OCI-M2 (cell line): ENCODE measurements around the gene RPS6KC1.
"Not testable (repeated sequence)": the region's sequence is repeated elsewhere in the genome, so short reads cannot be mapped to it uniquely, and the experiment has no call there.

Experiments
- DNase-seq: peaks from one replicate; lab custom pipeline; 2025; ENCODE audit not compliant: unreplicated experiment; lab: John Stamatoyannopoulos, UW

RPS6KC1 gene

GRCh38 chr1:213054733-213055591 is 3.9 kb downstream of the RPS6KC1 start:
- no peak for DNase-seq

DNA sequence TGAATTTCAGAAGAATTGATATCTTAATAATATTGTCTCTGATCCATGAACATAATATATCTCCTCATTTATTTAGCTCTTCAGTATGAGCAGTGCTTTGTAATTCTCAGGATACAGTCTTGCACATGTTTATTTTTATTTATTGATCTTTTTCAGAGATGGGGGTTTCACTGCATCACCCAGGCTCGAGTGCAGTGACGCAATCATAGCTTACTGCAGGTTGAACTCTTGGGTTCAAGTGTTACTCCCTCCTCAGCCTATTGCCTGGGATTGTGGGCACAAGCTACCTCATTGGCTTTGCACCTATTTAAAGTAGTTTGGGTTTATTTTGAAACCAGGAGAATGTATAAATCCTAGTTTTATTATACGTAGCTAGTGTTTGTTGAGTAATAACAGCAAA is 4.7 kb downstream of the RPS6KC1 start:
- DNase-seq = no peak

DNA sequence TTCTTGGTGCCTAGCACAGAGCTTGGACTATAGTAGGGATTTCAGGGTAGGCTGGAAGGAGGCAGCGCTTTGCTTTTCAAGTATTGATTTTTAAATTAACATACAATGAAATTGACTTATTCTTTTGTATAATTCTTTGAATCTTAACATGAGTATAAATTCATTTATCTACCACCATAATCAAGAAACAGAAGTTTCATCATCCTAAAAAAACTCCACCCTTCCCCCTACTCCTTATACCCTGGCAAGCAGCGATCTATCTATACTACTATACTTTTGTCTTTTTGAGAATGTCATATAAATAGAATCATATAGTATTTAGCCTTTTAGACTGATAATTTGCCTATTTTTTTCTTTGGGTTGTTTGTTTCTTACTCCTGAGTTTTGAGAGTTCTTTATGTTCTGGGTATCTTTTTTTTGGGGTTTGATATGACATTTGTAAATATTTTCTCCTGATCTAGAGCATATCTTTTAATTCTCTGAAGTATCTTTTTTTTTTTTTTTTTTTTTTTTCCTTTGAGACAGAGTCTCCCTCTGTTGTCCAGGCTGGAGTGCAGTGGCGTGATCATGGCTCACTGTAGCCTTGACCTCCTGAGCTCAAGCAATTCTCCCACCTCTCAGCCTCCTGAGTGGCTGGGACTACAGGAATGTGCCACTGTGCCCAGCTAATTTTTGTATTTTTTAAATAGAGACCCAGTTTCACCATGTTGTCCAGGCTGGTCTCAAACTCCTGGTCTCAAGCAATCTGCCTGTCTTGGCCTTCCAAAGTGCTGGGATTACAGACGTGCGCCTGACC is 6.4 kb downstream of the RPS6KC1 start:
- no peak for DNase-seq

DNA sequence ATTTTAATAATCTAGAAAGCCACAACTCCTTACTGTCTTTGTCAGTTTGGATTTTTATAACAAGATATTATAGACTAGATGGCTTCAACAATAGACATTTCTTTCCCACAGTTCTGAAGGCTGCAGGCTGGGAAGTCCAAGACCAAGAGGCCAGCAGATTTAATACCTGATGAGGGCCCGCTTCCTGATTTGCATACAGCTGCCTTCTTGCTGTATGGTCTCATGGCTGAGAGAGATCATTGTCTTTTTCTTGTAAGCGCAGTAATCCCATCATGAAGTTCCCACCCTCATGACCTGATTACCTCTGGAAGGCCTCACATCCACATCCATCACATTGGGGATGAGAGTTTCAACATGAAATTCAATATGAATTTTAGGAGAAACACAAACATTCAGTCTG is 9.8 kb downstream of the RPS6KC1 start:
- no peak for DNase-seq

DNA sequence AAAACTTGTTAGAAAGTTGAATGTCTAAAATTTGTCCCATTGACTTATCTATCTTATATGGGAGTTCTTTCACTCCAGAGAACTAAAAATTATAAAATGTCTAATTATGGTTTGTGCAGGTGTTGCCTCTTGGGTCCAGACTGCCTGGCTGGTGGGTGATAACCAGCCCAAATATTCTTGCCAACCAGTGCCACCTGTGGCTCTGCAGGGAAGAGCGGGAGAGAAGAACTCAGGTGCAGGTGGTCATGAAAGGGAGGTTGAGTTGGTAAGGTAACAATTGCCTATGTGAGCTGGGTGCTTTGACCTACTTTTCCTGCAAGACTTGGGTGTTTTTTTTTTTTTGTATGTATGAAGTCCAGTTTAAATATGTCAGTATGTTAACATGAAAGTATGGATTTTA is 10.2 kb downstream of the RPS6KC1 start:
- DNase-seq = no peak

- DNase-seq = no peak
These were observed 14.8 kb downstream of the RPS6KC1 start for GRCh38 chr1:213065800-213066199.

DNA sequence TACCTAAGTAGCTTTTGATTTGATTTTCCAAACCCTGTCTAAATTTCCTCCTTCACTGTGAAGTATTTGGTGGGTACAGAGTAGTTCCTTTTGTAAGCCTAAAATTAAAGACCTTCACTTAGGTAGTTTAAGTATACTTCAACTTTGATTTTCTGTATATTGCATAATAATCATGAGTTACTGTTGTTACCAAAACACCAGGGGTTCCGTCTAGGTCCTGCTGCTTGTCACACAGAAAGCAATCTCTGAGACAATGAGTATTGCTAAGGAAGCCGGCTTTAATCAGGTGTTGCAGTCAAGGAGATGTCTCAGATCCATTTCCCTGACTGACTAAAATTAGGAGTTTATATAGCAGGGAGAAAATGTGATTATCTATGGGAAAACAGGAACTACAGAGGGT is 15.3 kb downstream of the RPS6KC1 start:
- DNase-seq = no peak

GRCh38 chr1:213067352-213067751 is 16.3 kb downstream of the RPS6KC1 start:
- DNase-seq = no peak

GRCh38 chr1:213070406-213070805 is 19.4 kb downstream of the RPS6KC1 start:
- no peak for DNase-seq

DNA sequence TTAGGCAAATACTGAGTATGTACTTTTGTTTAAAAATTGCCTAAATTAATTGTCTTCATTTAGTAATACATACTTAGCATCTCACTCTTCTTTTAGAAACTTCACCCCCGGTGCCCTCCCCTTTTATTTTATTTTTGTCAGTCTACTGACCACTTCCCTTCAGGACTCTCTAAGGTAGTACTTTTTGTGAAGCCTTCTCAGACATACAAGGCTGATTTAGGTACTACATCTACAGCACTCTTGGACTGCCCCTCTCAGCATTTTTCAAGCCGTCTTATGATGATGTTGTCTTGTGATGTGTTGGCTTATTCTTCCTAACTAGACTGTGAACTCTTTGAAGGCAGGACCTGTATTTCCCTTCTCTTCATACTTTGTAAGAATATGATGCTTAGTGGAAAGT is 24.7 kb downstream of the RPS6KC1 start:
- DNase-seq = no peak

DNA sequence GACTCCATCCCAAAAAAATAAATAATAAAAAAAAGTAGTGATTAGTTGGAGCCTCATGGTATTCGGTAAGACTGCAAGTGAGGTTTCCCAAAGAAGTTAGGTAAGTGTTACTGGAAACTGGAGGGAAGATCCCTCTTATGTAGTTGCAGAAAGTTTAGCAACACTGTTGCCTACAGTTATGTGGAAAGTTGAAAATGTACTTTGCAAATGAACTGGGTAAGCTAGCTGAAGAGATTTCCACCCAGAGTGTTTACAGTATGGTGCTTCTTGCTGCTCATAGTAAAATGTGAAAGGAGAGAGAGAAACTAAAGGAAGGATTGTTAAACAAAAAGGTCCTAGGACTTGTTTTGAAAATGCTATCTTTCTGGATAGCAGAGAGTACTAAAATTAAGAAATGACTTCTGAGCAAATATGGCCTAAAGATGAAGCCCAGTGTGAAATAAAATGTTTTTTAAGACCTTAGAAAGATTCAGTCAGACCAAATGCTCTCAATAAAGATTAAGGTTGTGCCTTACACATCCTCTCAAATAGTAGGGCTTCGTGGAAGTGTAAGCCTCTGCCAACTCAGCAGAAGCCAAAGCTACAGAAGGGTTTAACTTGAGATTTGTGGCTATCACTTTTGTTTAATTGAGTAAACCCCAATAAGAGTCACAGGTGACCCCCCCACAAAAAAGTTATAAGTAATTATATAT is 31.5 kb downstream of the RPS6KC1 start:
- no peak for DNase-seq

DNA sequence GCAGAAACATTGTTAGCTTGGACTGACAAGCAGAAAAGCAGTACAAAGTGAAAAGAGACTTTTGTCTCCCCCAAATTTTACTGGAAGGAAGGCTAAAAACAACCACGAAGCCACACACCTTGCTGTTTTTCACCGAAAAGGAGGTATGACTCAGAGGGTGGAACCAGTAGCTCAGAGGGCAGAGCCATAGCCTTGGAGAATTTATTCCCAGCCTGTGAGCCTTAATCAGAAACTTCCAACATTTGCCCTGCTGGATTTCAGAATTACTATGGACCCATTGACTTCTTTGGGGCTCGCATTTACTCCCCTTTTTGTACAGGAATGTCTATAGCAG is 32.0 kb downstream of the RPS6KC1 start:
- no peak for DNase-seq

DNA sequence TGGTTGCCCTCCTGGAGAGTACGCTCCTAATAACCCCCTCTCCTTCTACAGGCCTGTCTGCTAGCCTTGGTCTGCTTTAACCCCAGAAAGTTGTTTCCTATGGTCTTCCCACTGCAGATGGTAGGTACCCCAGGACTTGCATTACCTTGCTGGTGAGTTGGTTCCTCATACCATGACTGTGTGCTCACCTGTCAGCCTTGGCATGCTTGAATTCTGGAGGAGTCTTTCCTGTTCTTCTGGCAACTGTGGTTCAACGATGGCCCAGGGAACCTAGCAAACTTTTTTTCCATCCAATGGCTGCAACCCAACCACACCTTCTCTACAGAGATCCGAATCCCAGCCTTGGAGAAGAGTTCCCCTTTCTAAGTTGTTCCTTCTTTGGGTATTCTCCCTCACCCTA is 36.9 kb downstream of the RPS6KC1 start:
- DNase-seq = no peak

- no peak for DNase-seq
These were observed 39.1 kb downstream of the RPS6KC1 start for GRCh38 chr1:213089924-213090677.

- DNase-seq = no peak
These were observed 43.4 kb downstream of the RPS6KC1 start for GRCh38 chr1:213094446-213094845.

DNA sequence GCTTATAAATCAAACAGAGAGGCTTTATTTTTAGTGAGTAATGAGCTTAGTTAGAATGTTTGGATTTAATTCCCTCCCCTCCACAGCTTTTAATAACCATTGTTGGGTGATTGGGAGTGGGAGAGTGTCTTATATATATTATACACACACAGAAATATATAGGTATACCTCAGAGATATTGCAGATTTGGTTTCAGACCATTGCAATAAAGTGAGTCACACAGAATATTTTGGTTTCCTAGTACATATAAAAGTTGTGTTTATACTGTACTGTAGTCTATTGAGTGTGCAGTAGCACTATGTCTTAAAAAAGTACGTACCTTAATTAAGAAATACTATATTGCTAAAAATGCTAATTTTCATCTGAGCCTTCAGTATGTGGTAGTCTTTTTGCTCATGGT is 44.4 kb downstream of the RPS6KC1 start:
- no peak for DNase-seq

DNA sequence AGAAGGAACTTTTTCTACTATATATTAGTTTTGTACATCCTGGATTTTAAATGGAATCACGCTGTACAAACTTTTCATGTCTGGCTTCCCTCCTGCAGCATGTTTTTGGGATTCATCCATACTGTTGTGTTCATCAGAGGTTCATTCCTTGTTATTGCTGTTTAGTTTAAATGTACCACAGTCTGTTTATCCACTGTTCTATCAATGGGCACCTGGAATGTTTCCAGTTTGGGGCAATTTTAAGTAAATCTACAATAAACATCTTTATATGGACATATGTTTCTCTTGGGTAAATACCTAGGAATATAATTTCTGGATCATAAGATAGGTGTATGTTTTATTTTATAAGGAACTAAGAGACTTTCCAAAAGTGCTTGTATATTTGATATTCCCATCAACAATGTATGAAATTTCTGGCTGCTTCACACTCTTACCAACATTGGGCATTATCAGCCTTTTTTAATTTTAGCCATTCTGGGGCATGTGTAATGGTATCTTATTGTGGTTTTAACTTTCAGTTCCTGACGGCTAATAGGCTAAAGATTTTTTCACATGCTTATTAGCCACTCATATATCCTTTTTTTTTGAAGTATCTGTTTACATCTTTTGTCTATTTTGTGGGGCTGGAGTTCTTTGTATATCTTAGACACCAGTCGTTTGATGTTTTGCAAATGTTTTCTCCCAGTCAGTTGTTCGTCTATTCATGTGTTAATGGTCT is 48.8 kb downstream of the RPS6KC1 start:
- DNase-seq = no peak

GRCh38 chr1:213100565-213100964 is 49.5 kb downstream of the RPS6KC1 start:
- not testable (repeated sequence) for DNase-seq

- no peak for DNase-seq
These were observed 52.6 kb downstream of the RPS6KC1 start for GRCh38 chr1:213103377-213104306.
